Epithelial cell of esophagus (primary cell): ENCODE results near the gene C9orf50.

Experiments
- DNase-seq: peaks from one replicate; pipeline ENCODE4 v3.0.0; 2010; ENCODE audit warnings: low read depth
- H3K4me3 ChIP-seq: 2 replicates; pipeline ENCODE4 v1.5.1; 2011; ENCODE audit warnings: mild to moderate bottlenecking, low read length, control low read depth
- CTCF ChIP-seq: IDR thresholded peaks from 2 replicates; pipeline ENCODE4 v1.5.1; 2011; ENCODE audit warnings: low read depth, mild to moderate bottlenecking, low read length, control low read depth, inconsistent platforms; ENCODE audit not compliant: insufficient read depth; ENCODE audit errors: missing control alignments

Gene C9orf50

GRCh38 chr9:129572517-129572916 lies 48.4 kb downstream of the C9orf50 start:
- no peak for TF ChIP-seq CTCF
- no peak for DNase-seq
- no peak overlapping the region for H3K4me3 ChIP-seq

GRCh38 chr9:129572052-129572425 lies 48.9 kb downstream of the C9orf50 start:
- DNase-seq, result no peak
- no peak for TF ChIP-seq CTCF
- no peak overlapping the region for H3K4me3 ChIP-seq

GRCh38 chr9:129571298-129572051 lies 49.4 kb downstream of the C9orf50 start:
- TF ChIP-seq CTCF, result no peak
- DNase-seq, result no peak
- H3K4me3 ChIP-seq, result no peak overlapping the region

GRCh38 chr9:129570450-129571297 lies 50.2 kb downstream of the C9orf50 start:
- TF ChIP-seq CTCF, result no peak
- no peak overlapping the region for H3K4me3 ChIP-seq
- peak; percentile 80 for DNase-seq

GRCh38 chr9:129569502-129570449 lies 51.1 kb downstream of the C9orf50 start:
- no peak overlapping the region for H3K4me3 ChIP-seq
- no peak for DNase-seq

More at GRCh38 chr9:129569502-129570449, 51.1 kb downstream of the C9orf50 start:
- peak; percentile 9 for TF ChIP-seq CTCF
